Esophagus muscularis mucosa (tissue), 4 donors: ENCODE measurements around the gene OR10A3. TPM values are rescaled to one million over a fixed set of nuclear protein-coding genes. Genes with fewer than 3 reads are reported as not detected.

Experiments
- DNase-seq: peaks from one replicate; pipeline ENCODE4 v3.0.0-alpha.2; 2017; ENCODE audit errors: extremely low spot score
- H3K27ac ChIP-seq, 4 donors: fragments of 200-600 bp; sonication (generic); replicated peaks in 1 of 4; 1 replicate in 3 of 4; 2 replicates in 1 of 4; pipeline ENCODE4 v1.5.1; 2016 to 2019; ENCODE audit warnings: mild to moderate bottlenecking in 1 of 4
- H3K27me3 ChIP-seq, 4 donors: fragments of 200-600 bp; sonication (generic); one replicate each; pipeline versions ENCODE4 v1.5.1 to v1.6.0; 2016 to 2019
- H3K36me3 ChIP-seq, 4 donors: fragments of 200-600 bp; sonication (generic); one replicate each; pipeline ENCODE4 v1.5.1; 2016 to 2019
- H3K4me1 ChIP-seq, 4 donors: fragments of 200-600 bp; sonication (generic); one replicate each; pipeline ENCODE4 v1.5.1; 2016 to 2019
- H3K4me3 ChIP-seq, 4 donors: fragments of 200-600 bp; sonication (generic); 1 replicate in 2 of 4; 2 replicates in 2 of 4; pipeline ENCODE4 v1.5.1; 2016 to 2019; ENCODE audit warnings: mild to moderate bottlenecking in 4 of 4, moderate library complexity in 1 of 4
- H3K9me3 ChIP-seq, 4 donors: fragments of 200-600 bp; sonication (generic); 1 replicate in 3 of 4; 2 replicates in 1 of 4; pipeline ENCODE4 v1.5.1; 2016 to 2019
- EP300 ChIP-seq: sonication (generic); formaldehyde crosslinking; IDR thresholded peaks from one replicate; pipeline ENCODE4 v1.6.1; 2017; ENCODE audit warnings: antibody characterized with exemption
- POLR2A ChIP-seq: fragments of 450-650 bp; IDR thresholded peaks from one replicate; pipeline ENCODE4 v1.6.1; 2017; ENCODE audit warnings: antibody characterized with exemption, moderate library complexity, mild to moderate bottlenecking, low read depth
- POLR2AphosphoS5 ChIP-seq, 2 donors: sonication (generic); formaldehyde crosslinking; IDR thresholded peaks; one replicate each; pipeline ENCODE4 v1.6.1; 2017; ENCODE audit warnings: antibody characterized with exemption in 2 of 2
- WGBS: methylation state at CpG from one replicate; pipeline ENCODE4 v1.1.5; 2018; 5-methylcytosine and 5-hydroxymethylcytosine counted together
- intact Hi-C: fragments of 100-400 bp; cut with DNase I; formaldehyde crosslinking; loops from one replicate; pipeline ENCODE4 v1.15.1; 2023
- total RNA-seq, 4 donors: library from RNA; depleted of rRNA; stranded (reverse); fragments of >200 nt; gene quantifications; one replicate each; pipeline versions ENCODE4 v1.1.0 to v1.2.1, GENCODE V29; 2016
- TF ChIP-seq, protein P1 (sequence below), 3 experiments: fragments of 200-600 bp in 2 of 3; fragments of 450-650 bp in 1 of 3; sonication (generic) in 2 of 3; IDR thresholded peaks; one replicate each; pipeline ENCODE4 v1.5.1; 2017 to 2019; ENCODE audit warnings: antibody characterized with exemption in 3 of 3, mild to moderate bottlenecking in 2 of 3, moderate library complexity in 1 of 3

Gene OR10A3
- total RNA-seq, 4 donors from 2014 or later, result not detected

DNA sequence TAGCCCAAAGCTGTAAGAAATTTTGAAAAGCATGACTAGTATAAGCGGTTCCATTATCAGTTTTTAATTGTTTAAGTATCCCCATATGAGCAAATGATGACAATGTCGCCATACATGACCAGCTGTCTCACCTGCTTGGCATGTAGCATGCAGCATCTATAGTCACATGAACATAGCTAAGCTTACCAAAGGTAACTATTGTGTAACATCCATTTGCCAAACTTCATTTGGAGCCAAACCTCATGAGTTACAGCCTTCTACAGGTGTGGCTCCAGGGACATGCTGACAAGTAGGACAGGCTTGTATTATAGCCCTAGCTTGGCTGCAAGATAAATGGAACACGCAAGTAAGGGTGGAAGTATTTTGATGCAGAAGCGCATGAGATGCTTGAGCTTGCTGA lies 40.8 kb downstream of the OR10A3 start:
- Histone ChIP-seq H3K27me3 (no peaks in the 10 kb centered on the region), H3K4me1 (no peaks in the 10 kb centered on the region), H3K27ac (no peak overlapping the region), H3K4me3 (no peak overlapping the region), H3K36me3 (no peaks in the 10 kb centered on the region), H3K9me3 (no peaks in the 10 kb centered on the region)
- WGBS, result 91% methylated on average over 4 of the region's 4 CpGs
- TF ChIP-seq POLR2A (no peak), POLR2AphosphoS5 (IDR thresholded peaks at IDR 0.05) (no peak), EP300 (no peak)
- TF ChIP-seq, protein P1, sequence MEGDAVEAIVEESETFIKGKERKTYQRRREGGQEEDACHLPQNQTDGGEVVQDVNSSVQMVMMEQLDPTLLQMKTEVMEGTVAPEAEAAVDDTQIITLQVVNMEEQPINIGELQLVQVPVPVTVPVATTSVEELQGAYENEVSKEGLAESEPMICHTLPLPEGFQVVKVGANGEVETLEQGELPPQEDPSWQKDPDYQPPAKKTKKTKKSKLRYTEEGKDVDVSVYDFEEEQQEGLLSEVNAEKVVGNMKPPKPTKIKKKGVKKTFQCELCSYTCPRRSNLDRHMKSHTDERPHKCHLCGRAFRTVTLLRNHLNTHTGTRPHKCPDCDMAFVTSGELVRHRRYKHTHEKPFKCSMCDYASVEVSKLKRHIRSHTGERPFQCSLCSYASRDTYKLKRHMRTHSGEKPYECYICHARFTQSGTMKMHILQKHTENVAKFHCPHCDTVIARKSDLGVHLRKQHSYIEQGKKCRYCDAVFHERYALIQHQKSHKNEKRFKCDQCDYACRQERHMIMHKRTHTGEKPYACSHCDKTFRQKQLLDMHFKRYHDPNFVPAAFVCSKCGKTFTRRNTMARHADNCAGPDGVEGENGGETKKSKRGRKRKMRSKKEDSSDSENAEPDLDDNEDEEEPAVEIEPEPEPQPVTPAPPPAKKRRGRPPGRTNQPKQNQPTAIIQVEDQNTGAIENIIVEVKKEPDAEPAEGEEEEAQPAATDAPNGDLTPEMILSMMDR (IDR thresholded peaks at IDR 0.05), result no peak
- intact Hi-C loops, result no loop called here
- no peak for DNase-seq

DNA sequence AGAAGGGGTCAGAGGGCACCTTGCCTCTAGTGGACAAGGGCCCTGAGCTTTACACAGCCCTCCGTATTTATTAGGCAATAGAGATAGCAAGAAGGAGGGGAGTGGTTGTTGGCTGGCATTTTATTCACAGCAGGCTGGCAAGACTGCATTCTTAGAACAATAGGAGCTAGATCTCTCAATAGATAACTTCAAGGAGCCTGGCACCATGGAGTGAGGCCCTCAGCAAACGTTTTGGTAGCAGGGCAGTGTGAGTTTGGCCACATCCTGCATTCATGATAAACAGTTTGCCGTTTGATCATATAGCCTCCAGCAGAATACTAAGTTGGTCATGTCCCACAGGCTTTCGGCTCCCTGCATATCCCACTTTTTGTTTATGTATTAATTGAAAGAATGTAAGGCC lies 42.1 kb downstream of the OR10A3 start:
- Histone ChIP-seq H3K4me3 (no peak overlapping the region), H3K9me3 (no peaks in the 10 kb centered on the region), H3K27me3 (no peaks in the 10 kb centered on the region), H3K27ac (no peak overlapping the region), H3K4me1 (no peaks in the 10 kb centered on the region), H3K36me3 (no peaks in the 10 kb centered on the region)
- 62% methylated on average over 4 of the region's 4 CpGs for WGBS
- DNase-seq, result peak; percentile 82
- intact Hi-C loops, result no loop called here
- TF ChIP-seq POLR2AphosphoS5 (IDR thresholded peaks at IDR 0.05) (no peak), EP300 (no peak), POLR2A (no peak)
- TF ChIP-seq, protein P1 (IDR thresholded peaks at IDR 0.05), result no peak

DNA sequence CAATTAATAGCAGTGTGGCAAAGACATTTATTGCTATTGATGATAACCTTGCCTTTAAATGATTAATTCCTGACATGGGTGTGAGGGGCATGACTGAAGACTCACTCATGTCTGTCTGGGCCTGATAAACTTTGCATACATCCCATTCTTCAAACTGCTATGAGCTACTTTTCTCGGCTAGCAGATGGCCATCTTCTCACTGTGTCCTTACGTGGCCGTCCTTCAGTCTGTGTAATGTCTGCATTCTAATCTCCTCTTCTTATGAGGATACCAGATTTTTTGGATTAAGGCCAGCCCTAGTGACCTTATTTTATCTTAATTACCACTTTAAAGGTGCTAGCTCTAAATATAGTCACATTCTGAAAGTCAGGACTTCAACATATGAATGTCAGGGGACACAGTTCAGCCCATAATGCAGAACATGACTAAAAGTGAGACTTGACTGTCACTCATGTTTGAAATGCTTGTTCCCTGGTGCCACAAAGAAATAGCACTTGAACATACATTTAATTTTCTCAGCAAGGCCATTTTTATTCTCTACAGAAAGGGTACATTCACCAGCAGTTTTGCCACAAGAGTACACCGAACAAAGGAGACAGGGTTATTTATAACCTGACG lies 42.7 kb downstream of the OR10A3 start:
- intact Hi-C loops, result no loop called here
- Histone ChIP-seq H3K4me3 (no peak overlapping the region), H3K4me1 (no peaks in the 10 kb centered on the region), H3K27me3 (no peaks in the 10 kb centered on the region), H3K36me3 (no peaks in the 10 kb centered on the region), H3K27ac (no peak overlapping the region), H3K9me3 (no peaks in the 10 kb centered on the region)
- 90% methylated on average over 5 of the region's 5 CpGs for WGBS
- DNase-seq, result peak; percentile 12
- TF ChIP-seq, protein P1 (IDR thresholded peaks at IDR 0.05), result no peak
- TF ChIP-seq POLR2A (no peak), POLR2AphosphoS5 (IDR thresholded peaks at IDR 0.05) (no peak), EP300 (no peak)

DNA sequence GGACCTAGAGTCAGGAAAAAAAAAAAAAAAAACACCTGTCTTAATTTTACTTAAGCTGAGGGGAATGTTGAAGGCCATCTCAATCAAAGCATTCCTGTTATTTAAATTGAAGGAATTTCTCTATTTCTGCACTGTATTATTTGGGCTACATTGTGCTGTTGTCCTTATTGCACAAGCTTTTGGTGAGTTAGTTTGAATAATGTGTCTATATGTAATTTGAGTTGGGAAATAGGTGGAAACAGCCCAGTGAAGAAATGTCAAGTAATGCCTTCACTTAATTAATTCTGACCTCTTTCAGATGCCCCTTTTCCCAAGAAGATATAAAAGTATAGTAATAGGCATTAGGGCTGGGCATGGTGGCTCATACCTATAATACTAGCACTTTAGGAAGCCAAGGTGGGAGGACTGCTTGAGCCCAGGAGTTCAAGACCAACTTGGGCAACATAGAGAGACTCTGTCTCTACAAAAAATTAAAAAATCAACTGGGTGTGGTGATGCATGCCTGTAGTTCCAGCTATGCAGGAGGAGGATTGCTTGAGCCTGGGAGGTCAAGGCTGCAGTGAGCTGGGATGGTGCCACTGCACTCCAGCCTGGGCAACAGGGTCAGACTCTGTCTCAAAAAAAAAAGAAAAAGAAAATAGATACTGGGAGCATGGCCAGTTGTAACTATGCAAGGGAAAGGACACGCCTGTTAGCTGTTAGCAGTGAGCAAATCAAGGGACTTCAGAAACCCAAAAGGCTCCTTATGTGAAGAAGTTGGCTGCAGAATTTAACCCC lies 45.3 kb downstream of the OR10A3 start:
- peaks cover 0 to 7% (median 2%) of the 10 kb centered on the region in 4 donors for H3K4me1 ChIP-seq
- H3K36me3 ChIP-seq, result no peaks in the 10 kb centered on the region
- H3K4me3 ChIP-seq, result no peak overlapping the region
- no peaks in the 10 kb centered on the region for H3K27me3 ChIP-seq
- DNase-seq, result no peak
- intact Hi-C loops, result no loop called here
- no peaks in the 10 kb centered on the region for H3K9me3 ChIP-seq
- TF ChIP-seq POLR2AphosphoS5 (IDR thresholded peaks at IDR 0.05) (no peak), POLR2A (no peak), EP300 (no peak)
- TF ChIP-seq, protein P1 (IDR thresholded peaks at IDR 0.05), result no peak
- H3K27ac ChIP-seq, result no peak overlapping the region
- WGBS, result 63% methylated on average over 1 of the region's 1 CpG
